GM23248 (cell line): Measurements from ENCODE around the gene PCSK2. TPM values are rescaled to one million over a fixed set of nuclear protein-coding genes. Genes with fewer than 3 reads are reported as not detected.

Experiments
- DNase-seq: peaks from one replicate; pipeline ENCODE4 v3.0.0-alpha.2; 2015
- H2AFZ ChIP-seq: fragments of 200-600 bp; sonication (generic); 2 replicates; pipeline ENCODE4 v1.6.1; 2016; ENCODE audit warnings: antibody characterized with exemption
- H3F3A ChIP-seq: fragments of 200-600 bp; sonication (generic); 2 replicates; pipeline ENCODE4 v1.6.1; 2016; ENCODE audit warnings: mild to moderate bottlenecking, antibody characterized with exemption, mixed run types; ENCODE audit not compliant: insufficient read depth
- H3K27ac ChIP-seq: fragments of 200-600 bp; sonication (generic); 2 replicates; pipeline ENCODE4 v1.5.1; 2016; ENCODE audit warnings: mild to moderate bottlenecking
- H3K27me3 ChIP-seq: fragments of 200-600 bp; sonication (generic); replicated peaks from 2 replicates; pipeline ENCODE4 v1.6.1; 2016; ENCODE audit warnings: mild to moderate bottlenecking; ENCODE audit not compliant: insufficient read depth
- H3K36me3 ChIP-seq: fragments of 200-600 bp; sonication (generic); 2 replicates; pipeline ENCODE4 v1.6.1; 2016; ENCODE audit warnings: low read depth, mild to moderate bottlenecking
- H3K4me1 ChIP-seq: fragments of 200-600 bp; sonication (generic); 2 replicates; pipeline ENCODE4 v1.6.1; 2016; ENCODE audit warnings: mild to moderate bottlenecking; ENCODE audit not compliant: insufficient read depth
- H3K4me2 ChIP-seq: fragments of 200-600 bp; sonication (generic); one replicate; pipeline ENCODE4 v1.6.1; 2016; ENCODE audit warnings: mild to moderate bottlenecking; ENCODE audit not compliant: unreplicated experiment
- H3K4me3 ChIP-seq: fragments of 200-600 bp; sonication (generic); 2 replicates; pipeline ENCODE4 v1.5.1; 2016; ENCODE audit warnings: mild to moderate bottlenecking
- H3K79me2 ChIP-seq: fragments of 200-600 bp; sonication (generic); 2 replicates; pipeline ENCODE4 v1.6.1; 2016; ENCODE audit warnings: mild to moderate bottlenecking; ENCODE audit not compliant: insufficient read depth
- H3K9ac ChIP-seq: fragments of 200-600 bp; sonication (generic); 2 replicates; pipeline ENCODE4 v1.6.1; 2016; ENCODE audit warnings: mild to moderate bottlenecking
- H3K9me2 ChIP-seq: fragments of 200-600 bp; sonication (generic); 2 replicates; pipeline ENCODE4 v1.6.1; 2016; ENCODE audit warnings: mixed run types, mild to moderate bottlenecking, moderate library complexity; ENCODE audit not compliant: insufficient read depth
- H3K9me3 ChIP-seq: fragments of 200-600 bp; sonication (generic); one replicate; pipeline ENCODE4 v1.6.1; 2017; ENCODE audit warnings: low read depth
- H4K20me1 ChIP-seq: fragments of 200-600 bp; sonication (generic); 2 replicates; pipeline ENCODE4 v1.6.0; 2016; ENCODE audit not compliant: insufficient read depth
- EZH2 ChIP-seq: fragments of 200-600 bp; sonication (generic); IDR thresholded peaks from 2 replicates; pipeline ENCODE4 v1.6.1; 2018; ENCODE audit warnings: antibody characterized with exemption, mild to moderate bottlenecking; ENCODE audit not compliant: insufficient read depth, poor library complexity, severe bottlenecking
- EZH2phosphoT487 ChIP-seq: fragments of 200-600 bp; sonication (generic); IDR thresholded peaks from 2 replicates; pipeline ENCODE4 v1.6.1; 2018; ENCODE audit warnings: antibody characterized with exemption, moderate library complexity, mild to moderate bottlenecking, low read depth; ENCODE audit not compliant: insufficient read depth
- WGBS, 2 experiments: methylation state at CpG; one replicate each; pipeline ENCODE4 v1.1.6; 2015 to 2017; ENCODE audit warnings: low lambda C conversion rate in 2 of 2, low coverage in 1 of 2; ENCODE audit errors: missing lambda C conversion rate in 2 of 2; 5-methylcytosine and 5-hydroxymethylcytosine counted together
- in situ Hi-C: fragments of 300-500 bp; cut with MboI; formaldehyde crosslinking; loops from 2 replicates; pipeline ENCODE4 v1.15.0; 2020
- polyA plus RNA-seq: library from polyadenylated mRNA; unstranded; fragments of >200 nt; fragmentation: Nextera tagmentation; extraction: Ambion mirVana; gene quantifications from 2 replicates; pipeline ENCODE4 v1.2.1, GENCODE V29; 2016
- total RNA-seq: library from RNA; depleted of rRNA; stranded (reverse); fragments of >200 nt; shearing (Covaris generic); gene quantifications from 2 replicates; pipeline ENCODE4 v1.2.3, GENCODE V29; 2014

The PCSK2 gene
- total and polyA plus RNA-seq, 2 experiments from 2014 or later = not detected

DNA sequence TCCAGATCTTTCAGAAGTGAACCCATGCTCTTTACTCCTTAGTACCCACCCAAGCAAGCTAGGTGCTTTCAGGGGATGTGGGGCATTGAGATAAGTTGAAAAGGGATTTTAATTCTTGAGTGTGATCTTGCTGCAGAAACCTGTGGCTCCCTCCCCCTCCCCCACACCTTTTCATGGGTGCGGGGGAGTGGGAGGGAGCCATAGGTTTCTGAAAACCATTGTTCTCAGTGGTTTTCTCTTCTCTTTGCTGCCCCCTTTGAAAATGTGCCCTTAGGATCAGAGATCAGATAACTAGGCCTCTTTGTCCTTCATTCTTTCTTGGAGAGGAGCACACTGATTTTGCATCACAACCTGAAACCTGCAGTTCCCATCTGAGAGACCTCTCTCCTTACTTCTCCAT, 2.4 kb downstream of the PCSK2 start:
- Histone ChIP-seq H3K4me1 (no peaks in the 10 kb centered on the region; the same call in 1 of the 2 replicates), H3K4me2 (no peak overlapping the region), H3K36me3 (no peaks in the 10 kb centered on the region), H3K27me3 (peaks cover 35% of the 10 kb centered on the region), H3K9me2 (no peaks in the 10 kb centered on the region; the same call in 1 of the 2 replicates), H3K9me3 (no peaks in the 10 kb centered on the region), H3K27ac (no peak overlapping the region), H3F3A (no peaks in the 10 kb centered on the region), H3K79me2 (no peaks in the 10 kb centered on the region), H2AFZ (no peak overlapping the region), H3K4me3 (no peak overlapping the region), H3K9ac (no peak overlapping the region), H4K20me1 (no peaks in the 10 kb centered on the region)
- in situ Hi-C loops = no loop called here
- WGBS, 2 experiments = 25 to 31% methylated on average over 1 of the region's 1 CpG
- no peak for DNase-seq
- TF ChIP-seq EZH2 = no peak
- TF ChIP-seq EZH2phosphoT487 = no peak

DNA sequence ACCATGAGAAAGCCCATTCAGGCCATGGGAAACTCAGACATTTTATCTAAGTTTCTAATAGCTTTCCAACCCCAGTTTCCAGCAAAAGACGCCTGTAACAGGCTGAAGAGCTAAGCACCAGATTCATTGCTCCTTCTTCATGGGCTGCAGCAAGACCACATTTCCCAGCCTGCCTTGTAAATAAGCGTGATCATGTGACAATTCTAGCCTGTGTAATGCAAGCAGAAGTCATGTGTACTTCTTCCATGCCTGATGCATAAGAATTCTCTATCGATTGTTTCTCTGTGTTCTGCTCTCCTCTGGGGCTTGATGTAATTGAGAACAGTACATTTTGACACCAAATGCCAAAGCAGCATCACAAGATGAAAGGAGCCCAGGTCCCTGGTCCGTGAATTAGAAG, 6.8 kb downstream of the PCSK2 start:
- Histone ChIP-seq H2AFZ (no peak overlapping the region), H3K4me1 (no peaks in the 10 kb centered on the region), H3K79me2 (no peaks in the 10 kb centered on the region), H3K9ac (no peak overlapping the region), H4K20me1 (no peaks in the 10 kb centered on the region), H3K4me2 (no peak overlapping the region), H3K9me3 (no peaks in the 10 kb centered on the region), H3F3A (no peaks in the 10 kb centered on the region), H3K4me3 (no peak overlapping the region), H3K36me3 (no peaks in the 10 kb centered on the region), H3K9me2 (no peaks in the 10 kb centered on the region), H3K27me3 (peaks cover 6% of the 10 kb centered on the region), H3K27ac (no peak overlapping the region)
- TF ChIP-seq EZH2 (no peak), EZH2phosphoT487 (no peak)
- no peak for DNase-seq
- 7 to 20% methylated on average over 4 of the region's 4 CpGs for WGBS, 2 experiments
- in situ Hi-C loops = no loop called here

DNA sequence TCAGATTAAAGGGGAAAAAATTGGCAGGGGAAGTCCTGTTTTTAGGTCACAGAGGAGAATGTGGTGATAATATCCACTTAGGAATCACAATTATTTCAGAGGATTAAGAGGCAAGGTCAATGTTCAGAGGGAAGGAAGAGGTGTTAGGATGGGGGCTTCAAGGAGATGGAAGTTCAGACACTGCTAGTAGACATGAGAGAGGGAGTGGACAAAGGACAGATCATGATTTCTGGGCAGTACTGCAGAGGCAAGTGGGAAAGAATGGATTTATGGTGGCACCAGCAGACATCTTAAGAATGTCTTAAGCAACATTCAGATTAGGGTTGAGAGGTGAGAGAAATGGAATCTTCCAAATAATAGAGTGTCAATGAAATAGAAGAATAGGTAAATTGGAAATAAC, 9.9 kb downstream of the PCSK2 start:
- Histone ChIP-seq H3K27me3 (no peaks in the 10 kb centered on the region), H3K4me3 (no peak overlapping the region), H3K9me3 (no peaks in the 10 kb centered on the region), H4K20me1 (no peaks in the 10 kb centered on the region), H3K27ac (no peak overlapping the region), H3K9ac (no peak overlapping the region), H3K4me1 (no peaks in the 10 kb centered on the region), H3K36me3 (no peaks in the 10 kb centered on the region), H3K4me2 (no peak overlapping the region), H3K9me2 (no peaks in the 10 kb centered on the region), H3K79me2 (no peaks in the 10 kb centered on the region), H2AFZ (no peak overlapping the region), H3F3A (no peaks in the 10 kb centered on the region)
- TF ChIP-seq EZH2 (no peak), EZH2phosphoT487 (no peak)
- no peak for DNase-seq
- in situ Hi-C loops = no loop called here

DNA sequence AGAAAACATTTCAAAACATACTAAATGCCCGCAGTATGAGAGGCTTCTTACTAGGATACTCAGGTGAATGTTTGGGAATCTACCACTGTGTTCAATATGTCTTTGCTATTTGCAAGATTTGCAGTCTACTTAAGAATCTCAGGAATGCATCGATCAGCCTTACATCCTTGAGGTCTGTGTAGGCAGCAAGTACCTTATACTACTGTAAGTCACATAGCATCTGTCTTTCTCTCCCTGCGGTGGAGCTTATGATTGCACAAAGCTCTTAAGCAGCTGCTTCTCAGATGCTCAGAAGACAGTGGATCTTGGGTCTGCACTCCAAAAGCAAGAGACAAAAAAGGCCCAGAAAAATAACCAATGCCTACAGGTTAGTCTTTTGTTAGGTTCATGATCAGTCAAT, 21.4 kb downstream of the PCSK2 start:
- Histone ChIP-seq H3F3A (no peaks in the 10 kb centered on the region), H3K36me3 (no peaks in the 10 kb centered on the region), H3K4me3 (no peak overlapping the region), H3K9me3 (no peaks in the 10 kb centered on the region), H3K9me2 (no peaks in the 10 kb centered on the region), H3K27me3 (no peaks in the 10 kb centered on the region), H3K79me2 (no peaks in the 10 kb centered on the region), H3K9ac (no peak overlapping the region), H2AFZ (no peak overlapping the region), H3K4me1 (no peaks in the 10 kb centered on the region), H3K27ac (no peak overlapping the region), H4K20me1 (no peaks in the 10 kb centered on the region), H3K4me2 (no peak overlapping the region)
- WGBS, 2 experiments = 19 to 23% methylated on average over 3 of the region's 3 CpGs
- in situ Hi-C loops = no loop called here
- no peak for TF ChIP-seq EZH2phosphoT487
- DNase-seq = no peak

DNA sequence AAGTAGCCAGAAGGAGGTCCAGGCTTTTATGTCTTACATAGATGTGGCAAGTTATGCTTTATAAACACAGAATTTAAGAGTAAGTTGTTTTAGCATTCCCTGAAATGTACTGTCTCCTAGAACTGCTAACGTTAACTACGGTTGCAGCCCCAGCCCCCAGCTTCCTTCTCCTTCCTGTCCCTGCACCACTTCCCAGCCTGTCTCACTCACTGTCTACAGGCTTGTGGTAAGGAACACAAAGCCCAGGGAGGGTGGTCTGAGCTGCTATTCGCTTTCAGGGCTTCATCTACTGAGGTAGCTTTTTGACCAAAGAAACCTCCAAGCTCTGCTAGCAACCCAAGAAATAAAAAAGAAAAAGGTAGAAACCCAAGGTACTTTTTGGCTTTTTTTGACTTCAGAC, 35.9 kb downstream of the PCSK2 start:
- 0 to 3% methylated on average over 3 of the region's 3 CpGs for WGBS, 2 experiments
- in situ Hi-C loops = no loop called here
- TF ChIP-seq EZH2 (no peak), EZH2phosphoT487 (no peak)
- no peak overlapping the region for H3K4me2 ChIP-seq
- H3K36me3 ChIP-seq = no peaks in the 10 kb centered on the region
- H3K9ac ChIP-seq = no peak overlapping the region
- H3K9me3 ChIP-seq = no peaks in the 10 kb centered on the region
- H3K4me1 ChIP-seq = no peaks in the 10 kb centered on the region
- H2AFZ ChIP-seq = no peak overlapping the region
- no peak for DNase-seq
- no peaks in the 10 kb centered on the region for H4K20me1 ChIP-seq
- H3F3A ChIP-seq = no peaks in the 10 kb centered on the region
- peaks cover 9% of the 10 kb centered on the region; the same call in 1 of the 2 replicates for H3K27me3 ChIP-seq
- H3K79me2 ChIP-seq = no peaks in the 10 kb centered on the region
- H3K9me2 ChIP-seq = no peaks in the 10 kb centered on the region
- no peak overlapping the region for H3K27ac ChIP-seq
- no peak overlapping the region for H3K4me3 ChIP-seq
